AG04450 (cell line): ENCODE measurements around the gene XKR7. TPM values are rescaled to one million over a fixed set of nuclear protein-coding genes. Genes with fewer than 3 reads are reported as not detected.

Source experiments
- CTCF ChIA-PET: fragments of 300-600, 350-600 bp; formaldehyde crosslinking; extraction: SDS; loops from one replicate; lab custom pipeline; 2022; ENCODE audit warnings: antibody characterized with exemption, inconsistent platforms; lab: Charles Lee
- POLR2A ChIA-PET: fragments of 350-600 bp; formaldehyde crosslinking; extraction: SDS; loops from one replicate; lab custom pipeline; 2021; ENCODE audit warnings: antibody characterized with exemption, inconsistent platforms; lab: Yijun Ruan, JAX
- DNase-seq: peaks from one replicate; pipeline ENCODE4 v3.0.0-alpha.2; 2011; ENCODE audit warnings: low read depth, low spot score
- H3K27ac ChIP-seq: one replicate; pipeline ENCODE4 v1.5.1; 2012; ENCODE audit warnings: low read depth, low read length, control low read depth
- H3K27me3 ChIP-seq: one replicate; pipeline ENCODE4 v1.6.0; 2012; ENCODE audit warnings: low read length; ENCODE audit not compliant: control insufficient read depth, insufficient read depth
- H3K4me3 ChIP-seq: 2 replicates; pipeline ENCODE4 v1.5.1; 2011; ENCODE audit warnings: mild to moderate bottlenecking, low read depth, low read length, control low read depth
- H3K9me3 ChIP-seq: 2 replicates; pipeline ENCODE4 v1.5.1; 2012; ENCODE audit warnings: low read length; ENCODE audit not compliant: control insufficient read depth, insufficient read depth
- polyA plus RNA-seq: library from polyadenylated mRNA; depleted of rRNA; stranded (reverse); fragments of >200 nt; gene quantifications from 2 replicates; pipeline ENCODE4 v1.2.3, GENCODE V29; 2011
- TF ChIP-seq, protein P1 (sequence below): IDR thresholded peaks from 2 replicates; pipeline ENCODE4 v1.5.1; 2011; ENCODE audit warnings: low read depth, low read length, control low read depth, inconsistent platforms

The XKR7 gene
- polyA plus RNA-seq, 1 experiment: not detected

DNA sequence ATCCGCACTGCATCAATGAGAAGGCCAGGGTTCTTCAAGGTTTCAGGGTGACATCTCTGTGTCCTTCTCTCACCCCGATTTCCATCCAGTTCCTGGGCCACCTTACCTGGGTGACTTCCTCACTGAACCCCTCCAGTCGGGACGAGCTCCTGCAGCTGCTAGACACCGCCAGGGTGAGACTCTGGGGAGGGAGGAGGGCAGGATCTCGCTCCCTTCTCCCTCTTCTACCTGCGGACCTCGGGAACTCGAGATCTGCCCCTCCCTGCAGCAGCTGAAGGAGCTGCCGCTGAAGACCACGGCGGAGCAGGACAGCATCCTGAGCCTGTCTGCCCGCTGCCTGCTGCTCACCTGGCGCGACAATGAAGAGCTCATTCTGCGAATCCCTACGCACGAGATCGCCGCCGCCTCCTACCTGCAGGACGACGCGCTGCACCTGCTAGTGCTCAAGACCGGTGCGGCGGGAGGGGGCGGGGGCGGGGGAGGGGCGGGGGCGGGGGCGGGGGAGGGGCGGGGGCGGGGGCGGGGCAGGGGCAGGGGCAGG is 49.8 kb downstream of the XKR7 start:
- no peak for DNase-seq
- Histone ChIP-seq H3K27ac (no peak overlapping the region), H3K27me3 (peaks cover 56% of the 10 kb centered on the region), H3K4me3 (no peak overlapping the region), H3K9me3 (no peaks in the 10 kb centered on the region)
- ChIA-PET POLR2A (no interaction called here), CTCF (interaction anchor here (0.6 to 1.1 kb wide), 3 partner anchors 13 to 27 kb away, joined by 3 to 5 read pairs (median 3); no protein-coding TSS in a partner anchor)
- TF ChIP-seq, protein P1, sequence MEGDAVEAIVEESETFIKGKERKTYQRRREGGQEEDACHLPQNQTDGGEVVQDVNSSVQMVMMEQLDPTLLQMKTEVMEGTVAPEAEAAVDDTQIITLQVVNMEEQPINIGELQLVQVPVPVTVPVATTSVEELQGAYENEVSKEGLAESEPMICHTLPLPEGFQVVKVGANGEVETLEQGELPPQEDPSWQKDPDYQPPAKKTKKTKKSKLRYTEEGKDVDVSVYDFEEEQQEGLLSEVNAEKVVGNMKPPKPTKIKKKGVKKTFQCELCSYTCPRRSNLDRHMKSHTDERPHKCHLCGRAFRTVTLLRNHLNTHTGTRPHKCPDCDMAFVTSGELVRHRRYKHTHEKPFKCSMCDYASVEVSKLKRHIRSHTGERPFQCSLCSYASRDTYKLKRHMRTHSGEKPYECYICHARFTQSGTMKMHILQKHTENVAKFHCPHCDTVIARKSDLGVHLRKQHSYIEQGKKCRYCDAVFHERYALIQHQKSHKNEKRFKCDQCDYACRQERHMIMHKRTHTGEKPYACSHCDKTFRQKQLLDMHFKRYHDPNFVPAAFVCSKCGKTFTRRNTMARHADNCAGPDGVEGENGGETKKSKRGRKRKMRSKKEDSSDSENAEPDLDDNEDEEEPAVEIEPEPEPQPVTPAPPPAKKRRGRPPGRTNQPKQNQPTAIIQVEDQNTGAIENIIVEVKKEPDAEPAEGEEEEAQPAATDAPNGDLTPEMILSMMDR: no peak

DNA sequence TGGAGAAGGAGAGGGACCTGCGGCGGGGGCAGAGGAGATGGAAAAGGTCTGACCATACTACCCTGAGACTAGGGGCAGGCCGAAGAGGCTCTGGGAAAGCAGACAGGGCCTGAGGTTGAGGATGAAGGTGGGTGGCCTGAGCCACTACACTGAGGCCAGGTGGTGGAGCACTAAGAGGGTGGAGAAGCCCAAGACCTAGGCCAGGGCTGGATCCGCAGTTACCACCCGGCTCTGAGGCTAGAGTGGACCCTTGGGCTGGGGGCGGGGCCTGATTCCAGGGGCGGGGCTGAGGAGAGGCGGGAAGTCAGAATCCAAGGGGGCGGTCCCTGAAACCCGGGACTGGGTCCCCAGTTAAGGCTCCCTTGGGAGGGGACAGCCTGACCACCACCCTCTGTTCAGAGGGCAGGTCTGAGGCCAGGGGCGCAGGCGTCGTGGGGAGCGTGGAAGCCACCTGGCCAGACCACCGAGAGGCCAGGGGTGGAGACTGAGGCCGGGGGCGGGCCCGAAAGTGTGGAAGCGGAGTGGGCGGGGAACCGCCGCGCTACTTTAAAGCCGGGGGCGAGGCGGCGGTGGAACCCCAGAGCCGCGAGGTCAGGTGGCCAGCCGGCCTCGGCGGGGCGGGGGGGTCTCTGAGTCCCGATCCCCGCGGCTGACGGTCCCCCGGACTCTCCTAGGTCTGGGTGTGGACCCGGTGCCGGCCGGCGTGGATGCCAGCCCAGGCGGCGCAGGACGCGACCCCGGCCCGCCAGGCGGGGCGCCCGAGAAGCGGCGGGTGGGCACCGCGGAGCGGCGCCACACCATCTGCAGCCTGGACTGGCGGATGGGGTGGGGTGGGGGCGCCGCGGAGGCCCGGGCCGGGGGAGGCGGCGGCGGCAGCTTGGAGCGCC is 50.6 kb downstream of the XKR7 start:
- Histone ChIP-seq H3K9me3 (no peaks in the 10 kb centered on the region), H3K27me3 (peaks cover 56% of the 10 kb centered on the region), H3K27ac (no peak overlapping the region), H3K4me3 (peak overlapping the region; percentile 36; the same call in 1 of the 2 replicates)
- TF ChIP-seq, protein P1: no peak
- ChIA-PET CTCF (interaction anchor here (0.6 kb wide), 1 partner anchor 28 kb away, joined by 3 read pairs; no protein-coding TSS in a partner anchor), POLR2A (no interaction called here)
- DNase-seq: no peak

DNA sequence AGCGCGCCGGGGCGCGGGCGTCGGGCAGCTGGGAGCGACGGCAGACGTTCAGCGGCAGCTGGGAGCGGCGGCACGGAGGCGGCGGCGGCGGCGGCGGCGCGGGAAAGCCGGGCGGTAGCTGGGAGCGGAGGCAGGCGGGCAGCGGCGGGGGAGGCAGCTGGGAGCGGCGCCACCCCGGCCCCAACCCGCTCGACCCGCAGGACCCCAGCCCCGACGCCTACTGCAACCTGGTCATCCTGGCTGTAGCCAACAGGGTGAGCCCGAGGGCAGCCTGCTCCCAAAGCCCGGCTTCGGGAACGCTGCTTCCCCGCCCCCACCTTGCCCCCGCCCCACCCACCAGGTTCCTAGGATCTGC is 51.2 kb downstream of the XKR7 start:
- peaks cover 56% of the 10 kb centered on the region for H3K27me3 ChIP-seq
- TF ChIP-seq, protein P1: no peak
- no peak overlapping the region for H3K4me3 ChIP-seq
- no peak overlapping the region for H3K27ac ChIP-seq
- CTCF ChIA-PET: no interaction called here
- DNase-seq: no peak
- POLR2A ChIA-PET: no interaction called here
- no peaks in the 10 kb centered on the region for H3K9me3 ChIP-seq

DNA sequence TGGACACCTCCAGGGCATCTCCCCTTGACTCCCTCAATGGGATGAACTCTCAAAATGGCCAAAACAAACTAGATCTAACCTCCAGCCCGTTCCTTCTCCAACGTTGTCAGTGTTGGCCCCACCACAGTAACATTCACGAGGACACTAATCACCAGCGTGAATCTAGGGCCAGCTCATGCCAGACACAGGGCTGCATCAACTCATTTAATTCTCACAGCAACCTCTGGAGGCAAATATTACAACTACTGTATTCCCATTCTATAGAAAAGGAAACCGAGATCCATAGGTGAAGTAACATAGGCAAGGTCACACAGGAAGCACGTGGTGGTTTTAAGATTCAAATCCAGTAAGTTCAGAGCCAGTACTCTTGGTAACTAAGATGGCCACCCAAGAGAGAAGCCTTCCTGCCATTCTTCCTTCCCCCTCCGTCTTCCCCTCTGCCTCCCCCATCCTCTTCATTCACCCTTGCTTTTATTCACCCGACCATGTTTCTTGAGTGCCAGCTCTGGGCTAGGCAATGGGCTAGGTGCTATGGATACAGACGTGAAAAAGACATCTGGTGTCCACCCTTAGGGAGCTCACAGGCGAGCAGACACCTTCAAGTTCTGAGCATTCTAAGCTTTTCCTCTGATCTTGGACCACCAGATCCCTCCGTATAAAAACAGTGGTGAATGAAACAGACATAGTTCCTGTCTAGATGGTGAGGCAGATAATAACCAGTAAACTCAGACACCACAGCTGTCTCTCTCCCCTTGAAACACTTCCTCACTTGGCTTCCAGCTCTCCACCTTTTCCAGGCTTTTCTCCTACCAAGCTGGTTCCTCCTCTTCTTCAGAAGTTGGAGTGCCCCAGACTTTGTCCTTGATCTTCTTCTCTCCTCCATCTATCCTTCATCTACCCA is 51.9 kb downstream of the XKR7 start:
- no peak overlapping the region for H3K27ac ChIP-seq
- no peak for DNase-seq
- peaks cover 55% of the 10 kb centered on the region for H3K27me3 ChIP-seq
- POLR2A ChIA-PET: no interaction called here
- no peak overlapping the region for H3K4me3 ChIP-seq
- TF ChIP-seq, protein P1: no peak
- CTCF ChIA-PET: interaction anchor here (1.3 kb wide), 1 partner anchor 11 kb away, joined by 8 read pairs; no protein-coding TSS in a partner anchor
- no peaks in the 10 kb centered on the region for H3K9me3 ChIP-seq
